Renal cortical epithelial cell (primary cell): Measurements from ENCODE around the gene FGG. TPM values are rescaled to one million over a fixed set of nuclear protein-coding genes. Genes with fewer than 3 reads are reported as not detected.

Source experiments
- total RNA-seq: library from RNA; depleted of rRNA; stranded (reverse); fragments of >200 nt; gene quantifications from 2 replicates; pipeline ENCODE4 v1.2.3, GENCODE V29; 2014

The FGG gene
- total RNA-seq, 1 donor from 2014 or later, result 0.20 TPM

Other genes starting within 250 kb of the FGG start
- under 0.01 TPM in 1 of 2 replicates, not detected in the other for gene DCHS2, start 120.9 kb downstream of the FGG start, total RNA-seq
- gene PLRG1, start 62.3 kb downstream of the FGG start, total RNA-seq, result 88.6 and 99.9 TPM in 2 replicates
- 0.69 and 14.3 TPM in 2 replicates for gene FGB, start 49.6 kb downstream of the FGG start, total RNA-seq
- 0.17 and 7.0 TPM in 2 replicates for gene FGA, start 21.9 kb downstream of the FGG start, total RNA-seq
- gene LRAT, start 131.3 kb upstream of the FGG start, total RNA-seq, result 0.17 and 3.2 TPM in 2 replicates
- 0.30 and 0.52 TPM in 2 replicates for gene RBM46, start 168.6 kb upstream of the FGG start, total RNA-seq